T-cell (primary cell): Measurements from ENCODE around the gene SAMD10. TPM values are rescaled to one million over a fixed set of nuclear protein-coding genes. Genes with fewer than 3 reads are reported as not detected.

Experiments used
- ATAC-seq, 4 experiments: fragments of 200-7000 bp in 3 of 4; fragments of 150-1000 bp in 1 of 4; cut with Tn5 transposase; replicated peaks in 1 of 4; 1 replicate in 3 of 4; 2 replicates in 1 of 4; pipeline ENCODE4 v1.10.0; 2021; ENCODE audit warnings: moderate library complexity in 3 of 4, mild to moderate bottlenecking in 2 of 4, moderate number of reproducible peaks in 1 of 4
- CTCF ChIA-PET, 2 donors: fragments of 300-600 bp; sonication (Branson Sonifier 250); formaldehyde crosslinking; loops; one replicate each; lab custom pipeline; 2022; ENCODE audit warnings: antibody characterized with exemption in 2 of 2; lab: Charles Lee
- POLR2A ChIA-PET, 2 donors: fragments of 300-600 bp; sonication (Branson Sonifier 250); formaldehyde crosslinking; loops; one replicate each; lab custom pipeline; 2022; ENCODE audit warnings: antibody characterized with exemption in 2 of 2; lab: Charles Lee
- DNase-seq, 35 experiments: peaks; one replicate each; pipeline versions ENCODE4 v3.0.0 to v3.0.0-alpha.2; 2013 to 2023
- H3K27ac ChIP-seq: one replicate; pipeline ENCODE4 v1.5.1; 2013; ENCODE audit warnings: low read length
- H3K27me3 ChIP-seq, 2 experiments: replicated peaks in 1 of 2; 1 replicate in 1 of 2; 2 replicates in 1 of 2; pipeline versions ENCODE4 v1.6.1 to v1.7.0; 2013; ENCODE audit warnings: low read length in 1 of 2, mixed read lengths in 1 of 2; ENCODE audit not compliant: control insufficient read depth in 2 of 2, insufficient read depth in 2 of 2; ENCODE audit errors: extremely low read depth in 1 of 2
- H3K36me3 ChIP-seq, 2 donors: 1 replicate in 1 of 2; 2 replicates in 1 of 2; pipeline versions ENCODE4 v1.6.1 to v1.7.0; 2013; ENCODE audit warnings: low read length in 1 of 2; ENCODE audit not compliant: control insufficient read depth in 2 of 2, insufficient read depth in 1 of 2; ENCODE audit errors: extremely low read depth in 1 of 2
- H3K4me1 ChIP-seq, 2 experiments: 1 replicate in 1 of 2; 2 replicates in 1 of 2; pipeline versions ENCODE4 v1.6.1 to v1.7.0; 2013; ENCODE audit warnings: low read length in 2 of 2, mixed read lengths in 1 of 2; ENCODE audit not compliant: insufficient read depth in 2 of 2, control insufficient read depth in 1 of 2; ENCODE audit errors: extremely low read depth in 1 of 2
- H3K4me3 ChIP-seq, 2 donors: 1 replicate in 1 of 2; 2 replicates in 1 of 2; pipeline versions ENCODE4 v1.5.1 to v1.7.0; 2013; ENCODE audit warnings: mild to moderate bottlenecking in 2 of 2, low read length in 1 of 2, moderate library complexity in 1 of 2; ENCODE audit not compliant: control insufficient read depth in 1 of 2; ENCODE audit errors: extremely low read depth in 1 of 2
- H3K9me3 ChIP-seq: 2 replicates; pipeline ENCODE4 v1.7.0; 2013
- H3K27ac Mint-ChIP-seq, 2 donors: one replicate each; pipeline ENCODE4 v1.8.0; 2020 to 2021; ENCODE audit warnings: mild to moderate bottlenecking in 2 of 2, mixed read lengths in 2 of 2
- H3K27me3 Mint-ChIP-seq, 2 donors: one replicate each; pipeline ENCODE4 v1.8.0; 2021 to 2022; ENCODE audit warnings: mixed read lengths in 2 of 2
- H3K36me3 Mint-ChIP-seq: one replicate; pipeline ENCODE4 v1.8.0; 2021; ENCODE audit warnings: mixed read lengths
- H3K4me1 Mint-ChIP-seq, 3 donors: one replicate each; pipeline ENCODE4 v1.8.0; 2020 to 2022; ENCODE audit warnings: mixed read lengths in 3 of 3, mild to moderate bottlenecking in 1 of 3
- H3K4me3 Mint-ChIP-seq, 3 donors: one replicate each; pipeline ENCODE4 v1.8.0; 2020 to 2022; ENCODE audit warnings: mild to moderate bottlenecking in 3 of 3, mixed read lengths in 3 of 3, moderate library complexity in 3 of 3
- H3K9me3 Mint-ChIP-seq, 3 donors: one replicate each; pipeline ENCODE4 v1.8.0; 2020 to 2022; ENCODE audit warnings: mixed read lengths in 3 of 3
- WGBS: methylation state at CpG from one replicate; pipeline ENCODE4 v1.1.5; 2013; ENCODE audit warnings: missing lambda C conversion rate; ENCODE audit not compliant: insufficient coverage; 5-methylcytosine and 5-hydroxymethylcytosine counted together
- total RNA-seq, 35 experiments: library from RNA in 6 of 35; stranded (reverse) in 6 of 35; fragments of 120-200 nt in 1 of 35; gene quantifications; one replicate each; pipeline versions ENCODE4 v1.2.1 to v1.2.4 and lab custom pipeline; 2013 to 2026

The SAMD10 gene
- total RNA-seq, 5 donors from 2014 or later (not counting 1 experiment from before 2014, with no cell fraction given) = 16.1 to 30.8 (median 17.7) TPM

DNA sequence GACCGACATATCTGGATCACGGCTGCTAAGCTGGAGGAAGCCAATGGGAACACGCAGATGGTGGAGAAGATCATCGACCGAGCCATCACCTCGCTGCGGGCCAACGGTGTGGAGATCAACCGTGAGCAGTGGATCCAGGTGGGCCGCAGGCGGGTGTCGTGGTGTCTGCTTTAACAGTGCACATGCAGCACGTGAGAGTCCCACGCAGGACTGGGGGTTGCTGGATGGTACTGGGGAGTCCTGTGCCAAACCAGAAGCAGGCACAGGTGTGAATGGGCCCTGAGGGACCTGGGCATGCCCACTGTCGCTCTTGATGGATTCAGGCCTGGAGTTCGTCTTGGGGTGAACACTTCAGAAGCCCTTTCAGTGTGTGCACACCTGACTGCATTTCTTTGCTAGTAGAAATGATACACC, 31.9 kb upstream of the SAMD10 start:
- 99% methylated on average over 14 of the region's 16 CpGs for WGBS
- no peaks in the 10 kb centered on the region for H3K27me3 Mint-ChIP-seq
- H3K4me1 Mint-ChIP-seq = peaks cover 45 to 75% (median 52%) of the 10 kb centered on the region in 3 donors
- peaks cover 0 to 5% (median 0%) of the 10 kb centered on the region in 3 donors for H3K9me3 Mint-ChIP-seq
- peak in 5 of 35 experiments; percentile 5 to 30 (median 29) for DNase-seq
- peaks cover 9 to 41% of the 10 kb centered on the region in 2 experiments for H3K4me1 ChIP-seq
- peak overlapping the region; percentile 43 to 61 (median 49) for H3K4me3 Mint-ChIP-seq
- POLR2A ChIA-PET = no interaction called here
- H3K36me3 ChIP-seq = peaks cover 24 to 59% of the 10 kb centered on the region in 2 donors
- no peaks in the 10 kb centered on the region for H3K9me3 ChIP-seq
- ATAC-seq = peak in 1 of 4 experiments; percentile 62
- peak overlapping the region; percentile 82 for H3K27ac ChIP-seq
- CTCF ChIA-PET = interaction anchor here in 1 of 2 donors (0.6 kb wide), 1 partner anchor 20 kb away, joined by 3 read pairs; no protein-coding TSS in a partner anchor
- H3K27me3 ChIP-seq = no peaks in the 10 kb centered on the region
- H3K4me3 ChIP-seq = peak overlapping the region in 1 of 2 donors; percentile 68
- H3K36me3 Mint-ChIP-seq = peaks cover 55% of the 10 kb centered on the region
- peak overlapping the region; percentile 74 to 81 for H3K27ac Mint-ChIP-seq

GRCh38 chr20:64010711-64011237, 31.3 kb upstream of the SAMD10 start:
- H3K27ac Mint-ChIP-seq = peak overlapping the region; percentile 74 to 81
- H3K27me3 Mint-ChIP-seq = no peaks in the 10 kb centered on the region
- H3K4me1 ChIP-seq = peaks cover 9 to 41% of the 10 kb centered on the region in 2 experiments
- H3K4me3 Mint-ChIP-seq = peak overlapping the region in 2 of 3 donors; percentile 49 to 61
- ChIA-PET POLR2A (no interaction called here), CTCF (interaction anchor here in 1 of 2 donors (0.6 kb wide), 1 partner anchor 20 kb away, joined by 3 read pairs; no protein-coding TSS in a partner anchor)
- H3K27ac ChIP-seq = peak overlapping the region; percentile 82
- H3K9me3 ChIP-seq = no peaks in the 10 kb centered on the region
- H3K4me1 Mint-ChIP-seq = peaks cover 45 to 75% (median 51%) of the 10 kb centered on the region in 3 donors
- 73% methylated on average over 7 of the region's 8 CpGs for WGBS
- no peaks in the 10 kb centered on the region for H3K27me3 ChIP-seq
- H3K36me3 ChIP-seq = peaks cover 24 to 56% of the 10 kb centered on the region in 2 donors
- DNase-seq (no peak), ATAC-seq (no peak)
- peaks cover 58% of the 10 kb centered on the region for H3K36me3 Mint-ChIP-seq
- peak overlapping the region in 1 of 2 donors; percentile 18 for H3K4me3 ChIP-seq
- H3K9me3 Mint-ChIP-seq = peaks cover 0 to 5% (median 0%) of the 10 kb centered on the region in 3 donors

DNA sequence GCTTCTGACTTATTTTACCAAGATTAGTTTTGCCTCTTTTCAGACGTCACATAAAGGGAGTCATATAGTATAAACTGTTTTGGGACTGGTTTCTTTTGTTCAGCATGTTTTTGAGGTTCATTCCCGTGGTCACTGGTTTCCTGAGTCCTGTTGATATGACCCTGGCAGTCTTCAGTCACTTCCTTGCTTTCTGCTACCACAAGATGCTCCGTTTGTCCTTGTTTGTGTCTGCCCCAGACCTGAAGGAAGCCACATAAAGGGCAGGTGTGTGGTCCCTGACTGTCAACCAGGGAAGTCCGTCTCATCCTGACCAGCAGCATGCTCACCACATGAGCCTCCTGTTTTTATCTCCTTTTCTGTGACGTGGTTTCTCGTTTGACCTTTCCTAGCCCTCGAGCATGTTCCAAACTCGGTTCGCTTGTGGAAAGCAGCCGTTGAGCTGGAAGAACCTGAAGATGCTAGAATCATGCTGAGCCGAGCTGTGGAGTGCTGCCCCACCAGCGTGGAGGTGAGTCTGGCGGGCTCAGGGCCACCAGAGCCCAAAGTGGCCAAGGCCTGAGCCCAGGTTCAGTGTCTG, 30.5 kb upstream of the SAMD10 start:
- peak overlapping the region in 2 of 3 donors; percentile 13 to 61 for H3K4me3 Mint-ChIP-seq
- DNase-seq (no peak), ATAC-seq (no peak)
- peaks cover 44 to 77% (median 58%) of the 10 kb centered on the region in 3 donors for H3K4me1 Mint-ChIP-seq
- no peak overlapping the region for H3K4me3 ChIP-seq
- no peaks in the 10 kb centered on the region for H3K27me3 ChIP-seq
- H3K9me3 Mint-ChIP-seq = peaks cover 0 to 5% (median 0%) of the 10 kb centered on the region in 3 donors
- no peak overlapping the region for H3K27ac ChIP-seq
- ChIA-PET POLR2A (no interaction called here), CTCF (no interaction called here)
- WGBS = 57% methylated on average over 11 of the region's 13 CpGs
- peaks cover 9 to 41% of the 10 kb centered on the region in 2 experiments for H3K4me1 ChIP-seq
- H3K36me3 Mint-ChIP-seq = peaks cover 58% of the 10 kb centered on the region
- no peaks in the 10 kb centered on the region for H3K9me3 ChIP-seq
- no peaks in the 10 kb centered on the region for H3K27me3 Mint-ChIP-seq
- H3K27ac Mint-ChIP-seq = peak overlapping the region; percentile 64 to 74
- peaks cover 22 to 57% of the 10 kb centered on the region in 2 donors for H3K36me3 ChIP-seq

GRCh38 chr20:64006902-64007301, 27.5 kb upstream of the SAMD10 start:
- ATAC-seq = no peak
- H3K27me3 Mint-ChIP-seq = no peaks in the 10 kb centered on the region
- peaks cover 34 to 73% (median 57%) of the 10 kb centered on the region in 3 donors for H3K4me1 Mint-ChIP-seq
- 93% methylated on average over 2 of the region's 3 CpGs for WGBS
- H3K36me3 Mint-ChIP-seq = peaks cover 62% of the 10 kb centered on the region
- H3K27ac Mint-ChIP-seq = peak overlapping the region in 1 of 2 donors; percentile 43
- Histone ChIP-seq H3K27me3 (no peaks in the 10 kb centered on the region), H3K9me3 (no peaks in the 10 kb centered on the region), H3K4me1 (peaks cover 5 to 24% of the 10 kb centered on the region in 2 experiments), H3K27ac (no peak overlapping the region), H3K36me3 (peaks cover 29 to 67% of the 10 kb centered on the region in 2 donors), H3K4me3 (no peak overlapping the region)
- H3K4me3 Mint-ChIP-seq = peak overlapping the region in 1 of 3 donors; percentile 61
- ChIA-PET POLR2A (no interaction called here), CTCF (interaction anchor here in 1 of 2 donors (0.8 kb wide), 1 partner anchor 20 kb away, joined by 10 read pairs; no protein-coding TSS in a partner anchor)
- no peak for DNase-seq
- peaks cover 0 to 5% (median 0%) of the 10 kb centered on the region in 3 donors for H3K9me3 Mint-ChIP-seq

DNA sequence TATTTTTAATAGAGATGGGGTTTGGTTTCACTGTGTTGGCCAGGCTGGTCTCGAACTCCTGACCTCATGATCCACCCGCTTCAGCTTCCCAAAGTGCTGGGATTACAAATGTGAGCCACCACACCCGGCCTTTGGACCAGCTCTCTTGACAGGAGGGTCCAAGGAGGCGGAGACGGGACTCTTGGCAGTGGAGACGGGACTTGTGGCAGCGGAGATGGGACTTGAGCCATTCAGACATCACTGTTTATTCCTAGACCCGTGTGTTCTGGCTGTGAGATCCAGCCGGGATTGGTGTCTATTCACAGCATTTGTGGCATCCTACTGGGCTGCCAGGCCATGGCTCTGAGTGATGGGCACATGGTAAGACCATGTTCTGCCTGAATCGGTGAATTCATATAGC, 27.0 kb upstream of the SAMD10 start:
- peaks cover 64% of the 10 kb centered on the region for H3K36me3 Mint-ChIP-seq
- Histone ChIP-seq H3K4me1 (peaks cover 5 to 22% of the 10 kb centered on the region in 2 experiments), H3K36me3 (peaks cover 28 to 70% of the 10 kb centered on the region in 2 donors), H3K4me3 (no peak overlapping the region), H3K27me3 (no peaks in the 10 kb centered on the region), H3K27ac (no peak overlapping the region), H3K9me3 (no peaks in the 10 kb centered on the region)
- WGBS = 98% methylated on average over 10 of the region's 10 CpGs
- peaks cover 35 to 75% (median 60%) of the 10 kb centered on the region in 3 donors for H3K4me1 Mint-ChIP-seq
- ChIA-PET POLR2A (no interaction called here), CTCF (no interaction called here)
- H3K27me3 Mint-ChIP-seq = no peaks in the 10 kb centered on the region
- H3K4me3 Mint-ChIP-seq = no peak overlapping the region
- ATAC-seq (no peak), DNase-seq (no peak)
- H3K9me3 Mint-ChIP-seq = peaks cover 0 to 5% (median 0%) of the 10 kb centered on the region in 3 donors
- peak overlapping the region in 1 of 2 donors; percentile 43 for H3K27ac Mint-ChIP-seq

DNA sequence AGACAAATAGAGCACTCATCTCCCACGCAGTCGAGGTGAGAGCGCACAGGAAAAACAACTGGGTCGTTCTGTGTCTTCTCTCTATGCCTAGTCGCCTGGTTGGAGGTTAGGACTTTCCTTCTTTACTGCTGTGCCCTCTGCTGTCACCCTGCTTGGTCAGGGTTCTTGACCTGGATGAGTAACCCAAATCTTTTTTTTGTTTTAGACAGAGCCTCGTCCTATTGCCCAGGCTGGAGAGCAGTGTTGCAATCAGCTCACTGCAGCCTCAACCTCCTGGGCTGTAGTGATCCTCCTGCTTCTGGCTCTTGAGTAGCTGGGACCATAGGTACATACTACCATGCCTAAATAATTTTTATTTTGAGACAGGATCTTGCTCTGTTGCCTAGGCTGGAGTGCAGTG, 26.0 kb upstream of the SAMD10 start:
- Mint-ChIP-seq H3K36me3 (peaks cover 63% of the 10 kb centered on the region), H3K4me3 (peak overlapping the region in 1 of 3 donors; percentile 6), H3K27me3 (no peaks in the 10 kb centered on the region), H3K27ac (peak overlapping the region; percentile 39 to 76), H3K4me1 (peaks cover 27 to 66% (median 57%) of the 10 kb centered on the region in 3 donors), H3K9me3 (peaks cover 0 to 5% (median 0%) of the 10 kb centered on the region in 3 donors)
- ChIA-PET POLR2A (no interaction called here), CTCF (interaction anchor here in 1 of 2 donors (0.6 kb wide), 1 partner anchor 824 kb away, joined by 3 read pairs; no protein-coding TSS in a partner anchor)
- peaks cover 0 to 11% of the 10 kb centered on the region in 2 experiments for H3K4me1 ChIP-seq
- H3K36me3 ChIP-seq = peaks cover 30 to 70% of the 10 kb centered on the region in 2 donors
- ATAC-seq (no peak), DNase-seq (no peak)
- H3K4me3 ChIP-seq = no peak overlapping the region
- H3K27me3 ChIP-seq = peaks cover 0 to 2% of the 10 kb centered on the region in 2 experiments
- 82% methylated on average over 3 of the region's 6 CpGs for WGBS
- H3K27ac ChIP-seq = no peak overlapping the region
- no peaks in the 10 kb centered on the region for H3K9me3 ChIP-seq
